ENCODE results near the gene KLHL18.
"Not testable (repeated sequence)": the region's sequence is repeated elsewhere in the genome, so short reads cannot be mapped to it uniquely, and the experiment has no call there.

The KLHL18 gene

GRCh38 chr3:47315069-47315647 lies 32.4 kb downstream of the KLHL18 start:
- no peak for DNase-seq

DNA sequence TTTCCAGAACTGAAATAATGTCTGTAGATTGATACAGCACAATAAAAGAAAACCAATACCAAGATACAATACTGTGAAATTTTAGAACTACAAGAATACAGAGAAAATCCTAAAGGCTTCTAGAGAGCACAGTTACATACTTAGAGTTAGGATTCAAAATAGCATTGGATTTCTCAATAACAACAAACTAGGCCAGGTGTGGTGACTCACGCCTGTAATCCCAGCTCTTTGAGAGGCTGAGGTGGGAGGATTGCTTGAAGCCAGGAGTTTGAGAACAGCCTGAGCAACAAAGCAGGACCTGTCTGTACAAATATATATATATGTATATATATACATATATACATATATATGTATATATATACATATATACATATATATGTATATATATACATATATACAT lies 33.4 kb downstream of the KLHL18 start:
- DNase-seq, result not testable (repeated sequence)

DNA sequence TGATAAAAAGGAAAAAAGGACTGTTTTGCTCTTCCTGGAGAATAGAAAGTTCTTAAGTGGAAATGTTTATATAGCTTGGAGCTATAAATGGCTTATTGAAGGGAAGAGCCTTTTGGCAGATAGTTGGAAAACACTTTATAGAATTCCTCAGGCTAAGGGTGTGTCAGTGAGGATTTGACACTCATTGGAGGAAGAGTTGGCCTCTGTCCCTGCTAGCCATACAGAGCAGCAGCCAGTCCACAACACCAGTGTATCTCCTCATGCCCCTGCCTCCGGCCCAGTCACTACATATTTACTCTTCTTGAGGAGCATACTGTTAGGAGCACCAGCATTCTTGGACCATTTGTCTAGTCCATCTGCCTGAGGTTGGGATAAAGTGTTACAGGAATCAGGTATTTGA lies 36.2 kb downstream of the KLHL18 start:
- DNase-seq, result no peak

DNA sequence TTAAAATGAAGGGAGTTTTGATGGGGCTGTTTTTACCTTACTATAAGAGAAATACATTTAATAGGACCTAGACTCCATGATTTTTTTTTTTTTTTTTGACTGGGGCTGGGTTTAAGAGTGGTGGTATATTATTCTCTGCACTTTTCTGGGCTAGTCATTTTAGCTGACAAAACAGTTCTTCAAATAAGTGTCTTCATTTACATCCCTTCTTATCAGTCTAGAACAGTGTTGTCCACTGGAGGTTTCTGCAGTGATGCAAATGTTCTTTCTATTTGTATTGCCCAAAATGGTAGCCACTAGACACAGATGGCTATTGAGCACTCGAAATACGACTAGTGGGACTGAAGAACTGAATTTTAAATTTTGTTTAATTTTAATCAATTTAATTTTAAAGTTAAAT lies 37.2 kb downstream of the KLHL18 start:
- no peak for DNase-seq

- DNase-seq, result no peak
Measured at GRCh38 chr3:47323431-47324277, 40.9 kb downstream of the KLHL18 start.

DNA sequence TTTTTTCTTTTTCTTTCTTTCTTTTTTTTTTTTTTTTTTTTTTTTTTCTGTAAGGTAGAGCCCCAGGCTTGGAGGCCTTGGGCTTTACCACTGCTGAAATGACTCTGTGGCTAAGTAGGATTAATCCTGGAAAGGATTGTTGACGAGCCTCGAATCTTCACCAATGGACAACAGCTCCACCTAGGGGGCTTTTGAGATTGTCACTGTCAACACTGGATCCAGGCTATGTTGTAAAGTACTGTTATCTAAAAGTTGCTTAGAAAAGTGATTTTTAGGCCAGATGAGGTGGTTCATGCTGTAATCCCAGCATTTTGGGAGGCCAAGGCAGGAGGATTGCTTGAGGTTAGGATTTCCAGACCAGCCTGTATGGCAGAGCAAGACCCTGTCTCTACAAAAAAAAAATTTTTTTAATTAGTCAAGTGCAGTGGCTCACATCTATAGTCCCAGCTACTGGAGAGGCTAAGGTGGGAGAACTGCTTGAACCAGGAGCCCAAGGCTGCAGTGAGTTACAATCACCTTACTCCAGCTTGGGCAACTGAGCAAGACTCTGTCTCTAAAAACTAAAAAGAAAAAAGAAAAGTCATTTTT lies 41.6 kb downstream of the KLHL18 start:
- DNase-seq, result peak; percentile 30 to 70

DNA sequence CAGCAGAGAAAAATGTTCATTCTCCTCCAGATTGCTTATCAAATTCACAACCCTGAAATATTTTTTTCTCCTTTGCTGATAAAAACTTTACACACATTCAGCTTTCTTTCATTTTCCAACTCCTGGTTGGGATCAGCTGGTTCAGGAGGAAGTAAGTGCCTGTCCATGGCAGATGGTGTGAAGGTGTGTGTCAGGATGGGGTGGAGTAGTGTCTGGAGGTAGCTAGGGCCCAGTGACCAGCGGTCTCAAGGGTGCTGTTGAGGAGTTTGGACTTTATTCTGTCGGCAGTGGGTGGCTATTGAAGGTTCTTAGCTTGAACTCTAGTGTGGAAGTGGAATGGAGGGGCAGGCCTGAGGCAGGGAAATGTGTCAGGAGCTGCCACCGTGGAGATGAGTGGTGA lies 51.2 kb downstream of the KLHL18 start:
- no peak for DNase-seq

GRCh38 chr3:47337656-47338055 lies 54.9 kb downstream of the KLHL18 start:
- DNase-seq, result no peak

- no peak for DNase-seq
Measured at GRCh38 chr3:47339951-47340350, 57.2 kb downstream of the KLHL18 start.

DNA sequence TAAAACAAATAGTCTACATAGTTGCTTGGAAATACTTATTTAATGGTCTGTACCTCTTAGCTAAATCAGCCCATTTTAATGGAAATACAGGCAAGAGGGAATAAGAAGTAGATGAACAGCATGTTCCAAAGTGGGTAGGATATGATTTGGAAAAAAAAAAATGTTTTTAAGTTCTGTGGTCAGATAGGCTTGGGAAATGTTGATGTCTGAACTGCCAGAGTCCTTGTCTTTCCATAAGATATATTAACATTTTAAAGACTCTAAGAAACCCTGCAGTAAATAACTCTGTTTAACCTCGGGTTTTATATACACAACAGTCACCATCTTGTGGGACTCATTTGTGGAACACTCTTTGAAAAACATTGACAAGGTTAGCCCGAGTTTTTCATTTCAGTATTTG lies 58.1 kb downstream of the KLHL18 start:
- DNase-seq, result no peak

- DNase-seq, result no peak
Measured at GRCh38 chr3:47342151-47342550, 59.4 kb downstream of the KLHL18 start.

DNA sequence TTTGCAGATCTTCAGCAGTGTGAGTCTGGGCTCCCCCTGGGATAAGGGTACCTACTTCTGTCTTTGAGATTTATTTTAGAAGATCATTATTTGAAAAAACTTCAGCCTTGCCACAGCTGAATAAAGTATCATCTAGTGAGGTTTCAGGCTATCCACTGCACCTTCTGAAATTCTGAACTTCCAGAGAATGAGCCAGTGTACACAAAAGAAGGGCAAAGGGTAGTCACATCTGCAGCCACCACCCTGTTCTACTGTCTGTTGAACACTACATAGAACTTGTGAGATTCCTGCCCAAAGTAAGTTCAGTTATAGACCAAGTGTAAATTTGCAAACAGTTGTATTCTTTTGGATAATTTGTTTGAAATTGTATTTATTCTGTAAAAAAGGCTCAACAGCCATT lies 60.1 kb downstream of the KLHL18 start:
- DNase-seq, result no peak

- no peak for DNase-seq
Measured at GRCh38 chr3:47343471-47343971, 60.8 kb downstream of the KLHL18 start.

GRCh38 chr3:47344971-47345370 lies 62.2 kb downstream of the KLHL18 start:
- DNase-seq, result no peak

- no peak for DNase-seq
Measured at GRCh38 chr3:47347217-47347801, 64.6 kb downstream of the KLHL18 start.

GRCh38 chr3:47348411-47349154 lies 65.8 kb downstream of the KLHL18 start:
- DNase-seq, result no peak

DNA sequence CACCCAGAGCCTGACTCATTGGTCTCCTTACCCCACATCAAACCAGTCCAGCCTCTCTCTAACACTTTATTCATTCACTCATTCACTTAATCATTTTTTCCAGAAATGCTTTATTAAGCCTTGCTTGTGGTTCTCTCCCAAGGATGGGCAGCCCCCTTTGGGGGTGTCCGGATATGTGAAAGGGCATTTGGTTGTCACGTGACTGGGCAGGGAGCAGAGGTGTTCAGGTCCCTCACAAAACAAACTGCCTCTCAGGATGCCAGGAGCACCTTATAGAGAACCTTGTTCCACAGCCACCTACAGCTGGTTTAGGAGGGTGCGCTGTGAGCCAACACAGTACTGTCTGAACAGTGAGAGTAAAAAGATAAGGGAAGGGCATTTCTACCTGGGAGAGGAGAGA lies 72.3 kb downstream of the KLHL18 start:
- no peak for DNase-seq

DNA sequence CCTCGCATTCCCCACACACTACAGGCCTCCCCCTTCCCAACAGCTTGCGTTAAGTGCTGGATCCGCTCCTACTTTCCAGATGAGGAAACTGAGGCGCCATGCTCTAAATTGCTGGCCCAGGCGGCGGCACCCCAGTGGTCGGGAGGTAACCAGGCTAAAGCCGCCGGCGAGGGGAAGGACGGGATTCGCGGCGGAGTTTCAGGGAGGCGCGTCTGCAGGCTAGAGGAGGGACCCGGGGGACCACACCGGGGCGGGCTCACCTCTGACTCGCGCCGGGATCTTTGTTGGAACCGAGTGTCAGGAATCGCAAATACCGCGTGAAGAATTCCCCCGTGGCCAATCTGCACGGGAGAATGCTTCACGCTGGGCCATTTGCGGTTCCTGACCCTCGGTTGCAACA lies 73.5 kb downstream of the KLHL18 start:
- DNase-seq, result no peak

GRCh38 chr3:47359323-47359722 lies 76.6 kb downstream of the KLHL18 start:
- no peak for DNase-seq

DNA sequence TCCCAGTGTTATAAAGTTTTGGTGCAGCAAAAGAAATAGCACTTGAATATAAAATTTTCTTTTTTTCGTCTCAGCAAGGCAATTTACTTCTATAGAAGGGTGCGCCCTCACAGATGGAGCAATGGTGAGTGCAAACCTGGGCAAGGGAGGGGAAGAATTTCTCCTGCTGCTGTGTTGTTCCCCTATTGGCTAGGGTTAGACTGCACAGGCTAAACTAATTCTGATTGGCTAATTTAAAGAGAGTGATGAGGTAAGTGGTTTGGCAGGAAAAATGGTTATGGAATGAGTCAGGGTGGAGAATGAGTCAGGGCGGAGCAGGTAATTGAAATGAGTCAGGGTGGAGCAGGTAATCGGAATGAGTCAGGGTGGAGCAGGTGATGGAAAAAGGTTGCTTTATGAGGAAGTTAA lies 77.4 kb downstream of the KLHL18 start:
- not testable (repeated sequence) for DNase-seq

- DNase-seq, result no peak
Measured at GRCh38 chr3:47362701-47363100, 80.0 kb downstream of the KLHL18 start.

GRCh38 chr3:47365213-47366153 lies 82.7 kb downstream of the KLHL18 start:
- no peak for DNase-seq
